Mononuclear cell (primary cell): ENCODE data around the gene RANBP3. TPM values are rescaled to one million over a fixed set of nuclear protein-coding genes. Genes with fewer than 3 reads are reported as not detected.

ENCODE experiments used
- H3K27me3 ChIP-seq: 2 replicates; pipeline ENCODE4 v1.6.0; 2011; ENCODE audit warnings: low read length, control low read depth; ENCODE audit not compliant: insufficient read depth
- H3K4me1 ChIP-seq: 2 replicates; pipeline ENCODE4 v1.5.1; 2011; ENCODE audit warnings: mild to moderate bottlenecking, low read length, control low read depth; ENCODE audit not compliant: insufficient read depth
- H3K4me3 ChIP-seq: 2 replicates; pipeline ENCODE4 v1.5.1; 2011; ENCODE audit warnings: mild to moderate bottlenecking, low read length, moderate library complexity
- H3K9me3 ChIP-seq: 2 replicates; pipeline ENCODE4 v1.5.1; 2011; ENCODE audit warnings: low read depth, mild to moderate bottlenecking, control low read depth, low read length
- total RNA-seq: library from RNA; depleted of rRNA; stranded (reverse); fragments of >200 nt; gene quantifications from one replicate; pipeline ENCODE4 v1.2.3, GENCODE V29; 2012

The RANBP3 gene
- total RNA-seq, 1 donor: 62.9 TPM

DNA sequence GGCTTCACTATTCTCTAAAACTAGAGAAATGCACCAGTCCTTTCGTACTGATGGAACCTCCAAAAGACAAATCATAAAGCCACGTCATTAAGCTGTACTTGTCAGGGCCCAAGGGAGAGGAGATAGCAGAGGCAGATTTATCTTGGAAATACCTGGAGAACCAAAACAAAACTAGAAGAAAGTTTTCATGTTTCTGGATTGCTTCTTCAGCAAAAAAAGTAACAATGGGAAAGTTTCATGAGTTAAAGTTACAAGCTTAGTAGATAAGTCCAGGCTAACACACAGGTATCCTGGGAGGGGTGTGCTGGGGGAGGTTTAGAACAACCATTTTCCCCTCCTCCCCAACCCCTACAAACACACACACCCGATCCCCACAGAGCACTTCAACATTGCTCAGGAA lies 21.6 kb downstream of the RANBP3 start:
- no peak overlapping the region for H3K4me3 ChIP-seq
- no peaks in the 10 kb centered on the region for H3K9me3 ChIP-seq
- peaks cover 70% of the 10 kb centered on the region for H3K4me1 ChIP-seq
- H3K27me3 ChIP-seq: no peaks in the 10 kb centered on the region

DNA sequence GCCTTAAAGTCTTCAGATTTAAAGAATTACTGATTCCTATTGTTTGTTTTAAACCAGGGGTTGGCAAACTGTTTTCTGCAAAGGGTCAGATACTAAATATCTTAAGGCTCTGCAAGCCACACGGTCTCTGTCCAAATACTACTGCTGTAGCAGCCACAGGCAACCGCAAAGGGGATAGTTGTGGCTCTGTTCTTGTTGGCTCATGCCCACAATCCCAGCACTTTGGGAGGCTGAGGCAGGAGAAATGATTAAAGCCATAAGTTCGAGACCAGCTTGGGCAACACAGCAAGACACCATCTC lies 22.4 kb downstream of the RANBP3 start:
- Histone ChIP-seq H3K27me3 (no peaks in the 10 kb centered on the region), H3K4me1 (peaks cover 69% of the 10 kb centered on the region), H3K4me3 (no peak overlapping the region), H3K9me3 (no peaks in the 10 kb centered on the region)

DNA sequence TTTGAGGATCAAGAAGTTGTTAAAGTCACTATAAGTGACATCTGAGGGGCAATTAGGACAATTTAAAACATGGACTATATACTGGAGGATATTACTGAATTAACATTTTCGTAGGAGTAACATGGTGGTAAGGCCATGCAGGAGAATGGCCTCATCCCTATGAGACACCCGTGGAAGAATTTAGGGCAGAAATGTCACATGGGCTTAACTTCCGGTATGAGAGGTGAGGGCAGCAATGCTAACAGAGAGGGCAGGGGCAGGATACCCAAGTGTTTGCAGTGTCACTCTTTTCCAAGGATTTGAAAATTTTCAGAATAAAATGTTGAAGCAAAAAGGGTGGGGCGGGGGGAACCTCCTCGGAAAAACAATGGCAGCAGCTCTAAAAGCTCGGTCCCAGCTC lies 23.6 kb downstream of the RANBP3 start:
- Histone ChIP-seq H3K4me3 (no peak overlapping the region), H3K27me3 (no peaks in the 10 kb centered on the region), H3K4me1 (peaks cover 71% of the 10 kb centered on the region), H3K9me3 (no peaks in the 10 kb centered on the region)

DNA sequence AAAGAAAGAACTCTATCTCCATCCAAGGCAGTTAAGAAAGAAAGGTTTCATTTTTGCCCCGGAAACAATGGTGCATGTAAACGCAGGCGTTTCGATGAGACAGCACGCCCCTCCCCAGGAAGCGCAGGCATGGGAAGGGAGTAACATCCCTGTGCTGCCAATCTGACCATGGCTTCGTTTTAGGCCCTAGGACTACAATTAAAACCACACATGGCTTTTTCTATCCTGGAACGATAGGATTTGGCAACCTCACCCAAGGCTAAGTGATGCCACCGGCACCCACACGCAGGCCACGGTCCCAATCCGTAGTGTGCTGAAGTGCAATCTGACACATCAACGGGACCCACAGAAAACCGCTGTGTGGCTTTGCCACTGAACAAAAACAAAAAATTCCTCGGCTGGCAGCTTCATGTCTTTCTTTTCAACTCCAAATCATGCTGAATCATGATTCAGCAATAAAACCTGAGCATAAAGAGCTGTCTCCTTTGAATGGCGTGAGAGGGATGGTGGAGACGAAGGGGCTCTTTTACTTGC lies 24.2 kb downstream of the RANBP3 start:
- no peaks in the 10 kb centered on the region for H3K9me3 ChIP-seq
- H3K4me3 ChIP-seq: no peak overlapping the region
- no peaks in the 10 kb centered on the region for H3K27me3 ChIP-seq
- H3K4me1 ChIP-seq: peaks cover 71% of the 10 kb centered on the region

DNA sequence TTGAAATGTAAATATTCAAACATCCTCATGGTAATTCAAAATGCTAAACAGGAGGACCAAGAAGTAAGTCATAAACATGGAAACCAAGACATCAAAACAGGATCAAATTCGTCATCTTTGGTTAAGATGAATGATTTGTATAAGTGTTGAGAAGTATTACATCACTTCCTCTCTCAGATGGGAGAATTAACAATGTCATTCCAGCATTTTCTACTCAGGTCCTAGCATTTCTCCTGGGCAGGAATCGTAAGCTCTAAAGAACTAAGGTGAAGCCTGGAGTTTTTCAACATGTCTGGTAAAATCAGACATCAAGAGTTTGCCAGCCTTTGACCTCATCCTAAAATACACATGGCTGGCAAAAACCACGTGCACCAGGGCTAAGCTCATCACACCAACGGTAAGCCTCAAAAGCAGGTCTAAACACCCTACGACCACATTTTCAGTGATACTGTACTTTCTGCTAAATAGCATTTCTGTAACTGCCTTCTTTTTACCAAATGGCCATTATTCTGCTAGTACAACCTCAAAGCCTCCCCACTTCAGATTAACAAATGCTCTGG lies 24.8 kb downstream of the RANBP3 start:
- no peak overlapping the region for H3K4me3 ChIP-seq
- H3K27me3 ChIP-seq: no peaks in the 10 kb centered on the region
- peaks cover 73% of the 10 kb centered on the region for H3K4me1 ChIP-seq
- H3K9me3 ChIP-seq: no peaks in the 10 kb centered on the region

DNA sequence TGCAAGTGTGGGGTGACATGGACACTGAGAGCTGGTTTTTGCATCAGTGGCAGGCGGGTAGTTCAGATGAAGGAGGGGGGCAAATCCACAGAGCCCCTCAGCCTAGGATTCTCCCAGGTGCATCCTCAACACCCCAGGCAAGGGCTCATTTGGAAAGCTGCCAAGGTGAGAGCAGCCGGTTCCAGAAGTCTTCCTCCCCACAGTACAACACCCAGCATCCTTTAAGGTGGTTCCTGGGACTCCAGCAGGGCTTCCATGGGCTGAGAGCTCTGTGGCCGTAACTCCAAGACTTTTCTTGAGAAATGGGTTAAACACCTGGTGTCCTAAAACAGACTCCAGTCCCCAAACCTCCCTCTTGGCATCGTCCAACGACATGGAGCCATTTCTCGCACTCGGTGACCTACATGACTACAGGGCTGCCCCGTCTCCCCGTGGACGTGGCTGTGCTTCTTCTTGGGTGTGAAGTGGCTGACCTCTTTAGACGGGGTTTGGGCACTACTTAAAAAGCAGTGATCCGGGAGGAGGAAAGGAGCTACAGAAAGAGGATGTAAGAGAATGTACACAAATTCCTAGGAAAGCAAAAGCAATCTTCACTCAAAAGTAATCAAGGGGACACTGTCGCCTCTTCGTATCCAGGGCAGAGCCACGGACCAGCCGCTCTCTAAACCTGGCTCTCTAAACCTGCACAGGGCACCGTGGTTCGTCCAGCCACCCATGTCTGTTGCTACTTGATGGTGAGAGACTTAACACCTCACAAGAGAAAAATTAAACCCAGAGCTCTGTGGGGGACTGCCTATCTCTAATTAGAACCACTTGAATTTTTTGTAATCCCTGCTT lies 25.5 kb downstream of the RANBP3 start:
- Histone ChIP-seq H3K4me3 (no peak overlapping the region), H3K9me3 (no peaks in the 10 kb centered on the region), H3K4me1 (peaks cover 80% of the 10 kb centered on the region), H3K27me3 (no peaks in the 10 kb centered on the region)

DNA sequence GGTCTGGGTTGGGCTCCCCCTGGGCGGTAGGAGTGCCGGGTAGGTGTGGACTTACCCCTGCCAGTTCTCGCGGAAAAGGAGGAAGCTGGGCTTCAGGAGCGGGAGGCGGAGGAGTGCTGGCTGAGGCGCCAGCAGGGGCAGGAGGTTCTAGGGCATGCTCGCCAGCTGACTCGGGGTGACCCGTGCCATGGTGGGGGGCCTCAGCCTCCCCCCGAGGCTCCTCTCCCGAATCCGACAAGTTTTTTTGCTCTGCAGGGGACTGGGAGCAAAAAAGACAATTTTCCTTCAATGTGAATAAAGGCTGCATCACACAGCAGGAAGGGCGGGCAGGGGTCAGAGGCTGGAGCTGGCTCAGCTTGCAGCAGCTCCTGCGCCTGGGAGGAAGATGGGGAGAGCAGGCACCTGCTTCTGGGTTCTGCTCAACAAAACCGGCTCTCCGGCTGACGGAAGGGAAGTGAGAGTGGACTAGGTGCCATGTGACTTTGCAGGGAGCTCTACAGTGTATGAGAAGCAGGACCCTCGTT lies 26.5 kb downstream of the RANBP3 start:
- Histone ChIP-seq H3K27me3 (no peaks in the 10 kb centered on the region), H3K9me3 (no peaks in the 10 kb centered on the region), H3K4me3 (no peak overlapping the region), H3K4me1 (peaks cover 88% of the 10 kb centered on the region)

DNA sequence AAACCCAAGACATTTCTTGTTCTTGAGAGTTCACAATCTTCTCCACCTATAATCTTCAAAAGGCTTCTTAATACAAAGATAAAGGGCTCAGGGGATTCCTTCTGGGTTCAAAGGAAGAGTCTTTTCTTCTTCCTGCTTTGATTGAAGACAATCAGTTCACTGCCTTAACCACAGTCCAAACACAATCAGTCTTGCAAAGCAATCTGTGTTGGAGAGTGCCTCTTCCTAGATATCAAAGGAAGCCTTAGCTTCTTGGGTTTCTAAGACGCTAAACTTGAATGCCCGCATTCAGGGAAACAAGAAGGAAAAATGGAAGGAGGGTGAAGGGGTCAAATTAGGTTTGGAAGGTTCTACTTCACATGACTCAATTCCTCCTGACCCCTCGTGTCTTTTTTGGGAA lies 27.2 kb downstream of the RANBP3 start:
- Histone ChIP-seq H3K4me3 (no peak overlapping the region), H3K9me3 (no peaks in the 10 kb centered on the region), H3K4me1 (peaks cover 91% of the 10 kb centered on the region), H3K27me3 (no peaks in the 10 kb centered on the region)

DNA sequence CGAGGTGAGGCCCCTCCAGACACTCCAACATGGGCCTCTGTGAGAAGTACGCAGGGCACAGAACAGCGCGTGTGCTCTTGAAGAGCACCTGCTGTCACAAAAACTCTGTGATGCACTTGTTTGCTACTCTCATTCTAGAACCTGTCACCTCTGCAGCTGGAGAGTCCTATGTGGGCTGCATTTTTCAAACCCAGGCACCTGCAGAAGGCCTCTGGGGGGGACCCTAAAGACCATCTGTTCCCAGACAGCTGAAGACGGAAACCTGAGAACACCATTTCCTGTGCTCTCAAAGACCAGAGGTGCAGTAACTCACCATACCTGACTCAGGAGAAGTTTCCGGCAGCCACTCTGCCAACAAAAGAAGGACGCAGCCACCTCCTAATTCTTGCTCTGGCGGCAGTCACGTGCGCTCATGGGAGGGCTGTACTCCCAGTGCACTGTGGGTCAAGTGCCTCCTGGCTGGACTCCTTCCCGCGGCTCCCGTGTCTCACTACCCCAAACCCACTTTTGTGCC lies 28.1 kb downstream of the RANBP3 start:
- Histone ChIP-seq H3K4me3 (no peak overlapping the region), H3K4me1 (peaks cover 88% of the 10 kb centered on the region)

DNA sequence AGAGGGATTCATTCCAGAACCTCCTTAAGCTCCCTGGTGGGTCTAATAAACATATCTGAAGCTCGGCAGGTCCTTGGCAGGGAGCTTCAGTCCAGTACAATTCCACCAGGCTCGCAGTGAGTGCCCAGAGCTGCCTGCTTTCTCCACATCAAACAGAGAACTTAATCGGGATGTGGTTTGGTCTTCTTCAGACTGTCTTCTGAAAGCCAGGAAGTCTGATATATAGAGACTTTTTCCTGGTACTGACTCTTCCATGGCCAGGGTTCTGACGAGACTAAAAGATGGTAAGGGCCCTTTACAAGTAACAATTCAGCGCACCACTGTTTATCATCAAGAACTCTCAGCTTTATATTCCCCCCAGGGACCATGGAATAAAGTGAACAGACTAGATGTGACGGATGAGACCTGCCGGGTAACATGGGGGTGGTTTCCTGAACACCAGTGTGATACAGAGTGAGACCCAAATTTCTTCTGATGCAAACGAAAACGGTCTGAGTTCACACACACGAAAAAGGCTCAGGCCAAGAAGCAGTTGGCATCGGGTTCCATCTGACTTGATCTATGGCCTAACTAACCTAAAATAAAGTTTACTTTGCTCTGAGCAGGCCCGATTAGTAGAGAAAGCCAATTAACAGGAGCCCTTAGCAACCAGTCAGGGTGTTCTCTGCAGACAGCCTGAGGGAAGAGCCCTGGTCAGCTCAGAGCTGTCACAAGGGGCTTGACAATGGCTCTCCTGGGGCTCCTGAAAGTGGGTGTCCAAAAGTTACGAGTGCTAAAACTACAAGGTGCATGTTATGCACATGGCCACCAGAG lies 29.0 kb downstream of the RANBP3 start:
- no peaks in the 10 kb centered on the region for H3K27me3 ChIP-seq
- peaks cover 79% of the 10 kb centered on the region for H3K4me1 ChIP-seq
- H3K9me3 ChIP-seq: no peaks in the 10 kb centered on the region
- no peak overlapping the region for H3K4me3 ChIP-seq

More for the DNA sequence above, 28.1 kb downstream of the RANBP3 start:
- Histone ChIP-seq H3K27me3 (no peaks in the 10 kb centered on the region), H3K9me3 (no peaks in the 10 kb centered on the region)

DNA sequence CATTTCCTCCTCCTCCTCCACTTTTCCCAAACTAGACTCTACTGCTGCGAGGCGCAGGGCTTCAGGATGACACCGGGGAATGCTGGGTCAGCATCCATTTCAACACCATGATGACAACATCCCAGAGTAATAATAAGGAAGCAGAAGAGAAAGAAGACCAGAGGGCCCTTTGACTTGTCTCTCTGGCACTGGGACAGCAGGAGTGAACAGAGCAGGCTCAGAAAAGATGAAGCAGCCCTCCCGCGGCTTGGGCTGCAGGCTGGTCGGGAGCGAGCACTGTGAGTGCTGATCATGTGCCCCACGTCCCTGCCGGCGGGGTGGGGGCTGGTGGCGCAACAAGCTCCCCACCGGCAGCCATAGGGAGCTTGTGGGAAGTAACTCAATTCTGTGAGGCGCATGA lies 30.5 kb downstream of the RANBP3 start:
- Histone ChIP-seq H3K4me3 (no peak overlapping the region), H3K9me3 (no peaks in the 10 kb centered on the region), H3K4me1 (peaks cover 63% of the 10 kb centered on the region), H3K27me3 (no peaks in the 10 kb centered on the region)

DNA sequence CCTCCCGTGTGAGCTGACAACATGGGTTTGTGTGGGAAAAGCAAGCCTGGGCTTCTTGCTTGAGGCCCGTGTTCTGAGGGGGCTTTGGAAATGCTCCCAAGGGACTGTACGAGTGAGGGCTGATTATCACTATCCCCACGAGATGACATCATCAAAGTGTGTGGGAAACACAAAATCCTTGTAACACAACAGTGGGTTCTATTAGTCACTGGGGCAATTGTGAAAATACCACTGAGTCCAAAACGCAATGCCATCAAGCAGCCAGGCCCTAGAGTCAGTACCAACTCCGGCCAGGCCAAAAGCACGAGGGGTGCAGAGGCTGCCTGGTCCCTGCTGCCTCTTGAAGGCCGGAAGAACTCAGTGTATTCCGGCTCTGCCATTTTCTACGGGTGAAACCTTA lies 34.3 kb downstream of the RANBP3 start:
- Histone ChIP-seq H3K27me3 (no peaks in the 10 kb centered on the region), H3K4me3 (no peak overlapping the region), H3K9me3 (no peaks in the 10 kb centered on the region), H3K4me1 (peaks cover 27% of the 10 kb centered on the region)

DNA sequence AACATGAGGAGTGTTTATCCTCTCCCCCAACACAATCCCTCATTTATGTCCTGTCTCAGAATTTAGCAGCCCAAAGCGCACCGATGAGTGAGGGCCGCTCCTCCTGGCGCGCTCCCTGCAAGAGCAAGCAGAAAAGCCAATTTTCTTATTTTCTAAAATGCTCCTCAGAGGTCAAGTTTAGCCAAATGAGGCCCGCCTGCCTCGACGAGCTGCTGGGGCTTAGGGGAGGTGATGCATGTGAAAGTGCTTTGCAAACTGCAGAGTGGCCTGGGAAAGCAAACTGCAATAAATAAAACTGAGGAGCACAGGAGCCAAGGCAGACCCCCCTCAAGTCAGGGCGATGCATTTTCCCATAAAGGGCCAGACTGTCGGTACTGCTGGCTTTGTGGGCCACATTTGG lies 34.9 kb downstream of the RANBP3 start:
- Histone ChIP-seq H3K4me1 (peaks cover 21% of the 10 kb centered on the region), H3K4me3 (no peak overlapping the region), H3K27me3 (no peaks in the 10 kb centered on the region), H3K9me3 (no peaks in the 10 kb centered on the region)

DNA sequence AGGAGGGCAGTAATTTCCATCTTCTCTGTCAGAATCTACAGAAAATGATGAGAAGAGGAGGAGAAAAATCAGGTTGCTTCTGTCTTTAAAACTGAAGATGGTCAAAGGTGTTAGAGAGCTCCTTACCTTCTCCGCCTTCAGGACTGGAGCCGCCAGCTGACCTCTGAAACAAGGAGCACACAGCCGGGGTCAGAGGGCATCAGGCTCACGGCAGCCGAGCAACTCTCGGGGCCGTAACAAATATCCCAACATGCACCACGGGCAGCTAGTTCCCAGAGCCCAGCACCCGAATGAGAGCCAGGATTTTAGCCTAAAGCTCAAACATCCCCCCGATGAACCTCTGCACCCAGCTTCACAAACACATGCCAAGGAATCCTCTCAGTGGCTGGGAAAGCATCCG lies 36.3 kb downstream of the RANBP3 start:
- H3K27me3 ChIP-seq: no peaks in the 10 kb centered on the region
- no peaks in the 10 kb centered on the region for H3K9me3 ChIP-seq
- H3K4me3 ChIP-seq: no peak overlapping the region
- H3K4me1 ChIP-seq: peaks cover 7% of the 10 kb centered on the region
